A673 (cell line): Measurements from ENCODE around the gene TGM5.

Source experiments
- EZH2 ChIP-seq: fragments of 200-600 bp; sonication (generic); IDR thresholded peaks from 2 replicates; pipeline ENCODE4 v1.6.1; 2017; ENCODE audit warnings: borderline replicate concordance, low read depth, mild to moderate bottlenecking, mixed read lengths, antibody characterized with exemption, low read length; ENCODE audit not compliant: poor library complexity, severe bottlenecking
- TF ChIP-seq, protein P1 (sequence below): fragments of 300-800, 200-600 bp; sonication (generic); conservative IDR thresholded peaks from 2 replicates; pipeline ENCODE4 v1.5.1; 2017; ENCODE audit warnings: low read depth, mild to moderate bottlenecking, antibody characterized with exemption, low read length, moderate library complexity, mixed read lengths

DNA sequence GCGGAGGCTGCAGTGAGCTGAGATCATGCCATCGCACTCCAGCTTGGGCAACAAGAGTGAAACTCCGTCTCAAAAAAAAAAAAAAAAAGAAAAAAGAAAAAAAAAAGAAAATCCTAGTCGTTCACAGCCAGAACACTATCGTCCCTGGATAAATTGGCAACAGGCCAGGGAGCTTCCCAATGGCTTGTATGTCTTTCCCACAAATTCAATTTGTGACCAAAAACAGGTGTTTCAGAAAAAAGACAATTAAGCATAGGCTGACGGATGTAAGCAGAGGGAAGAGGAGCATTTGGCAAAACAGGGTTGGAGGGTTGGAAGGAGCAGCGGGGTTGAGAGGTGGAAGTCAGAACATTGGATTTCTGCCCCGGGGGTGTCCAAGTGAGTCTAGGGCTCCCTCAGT, 54.4 kb downstream of the TGM5 start:
- TF ChIP-seq, protein P1, sequence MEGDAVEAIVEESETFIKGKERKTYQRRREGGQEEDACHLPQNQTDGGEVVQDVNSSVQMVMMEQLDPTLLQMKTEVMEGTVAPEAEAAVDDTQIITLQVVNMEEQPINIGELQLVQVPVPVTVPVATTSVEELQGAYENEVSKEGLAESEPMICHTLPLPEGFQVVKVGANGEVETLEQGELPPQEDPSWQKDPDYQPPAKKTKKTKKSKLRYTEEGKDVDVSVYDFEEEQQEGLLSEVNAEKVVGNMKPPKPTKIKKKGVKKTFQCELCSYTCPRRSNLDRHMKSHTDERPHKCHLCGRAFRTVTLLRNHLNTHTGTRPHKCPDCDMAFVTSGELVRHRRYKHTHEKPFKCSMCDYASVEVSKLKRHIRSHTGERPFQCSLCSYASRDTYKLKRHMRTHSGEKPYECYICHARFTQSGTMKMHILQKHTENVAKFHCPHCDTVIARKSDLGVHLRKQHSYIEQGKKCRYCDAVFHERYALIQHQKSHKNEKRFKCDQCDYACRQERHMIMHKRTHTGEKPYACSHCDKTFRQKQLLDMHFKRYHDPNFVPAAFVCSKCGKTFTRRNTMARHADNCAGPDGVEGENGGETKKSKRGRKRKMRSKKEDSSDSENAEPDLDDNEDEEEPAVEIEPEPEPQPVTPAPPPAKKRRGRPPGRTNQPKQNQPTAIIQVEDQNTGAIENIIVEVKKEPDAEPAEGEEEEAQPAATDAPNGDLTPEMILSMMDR: no peak
- TF ChIP-seq EZH2: no peak
